Keratinocyte (primary cell): ENCODE data around the gene PTPDC1.

Experiments used
- CTCF ChIP-seq, 3 experiments: IDR thresholded peaks in 1 of 3; conservative IDR thresholded peaks in 1 of 3; optimal IDR thresholded peaks in 1 of 3; 2 replicates in 2 of 3; 3 replicates in 1 of 3; pipeline versions ENCODE3 to v1.5.1; 2011; ENCODE audit warnings: low read length in 3 of 3, mild to moderate bottlenecking in 3 of 3, moderate library complexity in 2 of 3, control low read depth in 1 of 3, inconsistent platforms in 1 of 3; ENCODE audit not compliant: insufficient read depth in 2 of 3; ENCODE audit errors: extremely low read depth in 1 of 3
- EZH2 ChIP-seq: IDR thresholded peaks from one replicate; pipeline ENCODE4 v1.6.1; 2012; ENCODE audit warnings: inconsistent platforms, mild to moderate bottlenecking, low read length, moderate library complexity

GRCh38 chr9:94126844-94127243 lies 42.6 kb downstream of the PTPDC1 start:
- no peak for TF ChIP-seq CTCF (optimal IDR thresholded peaks at IDR 0.05 in 1 of 3, IDR thresholded peaks at IDR 0.05 in 1 of 3, conservative IDR thresholded peaks at IDR 0.05 in 1 of 3; ENCODE audit: extremely low read depth in 1 of 3, insufficient read depth in 2 of 3, low read length in 3 of 3)
- no peak for TF ChIP-seq EZH2
